Colonic mucosa (tissue), 4 donors: ENCODE measurements around the gene CHRNA9. TPM values are rescaled to one million over a fixed set of nuclear protein-coding genes. Genes with fewer than 3 reads are reported as not detected.
"Not testable (repeated sequence)": the region's sequence is repeated elsewhere in the genome, so short reads cannot be mapped to it uniquely, and the experiment has no call there.

Source experiments
- DNase-seq: peaks from one replicate; pipeline ENCODE4 v3.0.0-alpha.2; 2020
- H3K27ac ChIP-seq: fragments of 200-600 bp; one replicate; pipeline ENCODE4 v1.8.0; 2021
- H3K27me3 ChIP-seq: fragments of 200-600 bp; one replicate; pipeline ENCODE4 v1.8.0; 2021
- H3K36me3 ChIP-seq: fragments of 200-600 bp; one replicate; pipeline ENCODE4 v1.8.0; 2021
- H3K4me1 ChIP-seq: fragments of 200-600 bp; one replicate; pipeline ENCODE4 v1.8.0; 2021; ENCODE audit warnings: mild to moderate bottlenecking
- H3K4me3 ChIP-seq: fragments of 200-600 bp; one replicate; pipeline ENCODE4 v1.8.0; 2021
- H3K9ac ChIP-seq, 2 donors: one replicate each; pipeline ENCODE4 v1.7.0; 2013; ENCODE audit warnings: control low read depth in 2 of 2, low read depth in 2 of 2, low read length in 2 of 2
- H3K9me3 ChIP-seq: fragments of 200-600 bp; one replicate; pipeline ENCODE4 v1.8.0; 2021
- intact Hi-C: fragments of 100-400 bp; cut with DNase I; formaldehyde crosslinking; loops from one replicate; pipeline ENCODE4 v1.14.1; 2022
- total RNA-seq, 2 donors: library from RNA; stranded (reverse); fragmentation: NEBNext Ultra II Directional in 1 of 2; extraction: Animal tissue kit (Norgen Biotek cat#: 25700) in 1 of 2; gene quantifications; one replicate each; pipeline ENCODE4 v1.2.1, GENCODE V29; 2021
- TF ChIP-seq, protein P1 (sequence below): fragments of 200-600 bp; IDR thresholded peaks from one replicate; pipeline ENCODE4 v1.8.0; 2022; ENCODE audit warnings: antibody characterized with exemption, mild to moderate bottlenecking
- donor health status: healthy.
- donor health status: DM: no; HTN: no; CAD: no.
- donor health status: DM: no; HTN: no; CAD: no.

Gene CHRNA9, protein sequence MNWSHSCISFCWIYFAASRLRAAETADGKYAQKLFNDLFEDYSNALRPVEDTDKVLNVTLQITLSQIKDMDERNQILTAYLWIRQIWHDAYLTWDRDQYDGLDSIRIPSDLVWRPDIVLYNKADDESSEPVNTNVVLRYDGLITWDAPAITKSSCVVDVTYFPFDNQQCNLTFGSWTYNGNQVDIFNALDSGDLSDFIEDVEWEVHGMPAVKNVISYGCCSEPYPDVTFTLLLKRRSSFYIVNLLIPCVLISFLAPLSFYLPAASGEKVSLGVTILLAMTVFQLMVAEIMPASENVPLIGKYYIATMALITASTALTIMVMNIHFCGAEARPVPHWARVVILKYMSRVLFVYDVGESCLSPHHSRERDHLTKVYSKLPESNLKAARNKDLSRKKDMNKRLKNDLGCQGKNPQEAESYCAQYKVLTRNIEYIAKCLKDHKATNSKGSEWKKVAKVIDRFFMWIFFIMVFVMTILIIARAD
- total RNA-seq, result not detected

DNA sequence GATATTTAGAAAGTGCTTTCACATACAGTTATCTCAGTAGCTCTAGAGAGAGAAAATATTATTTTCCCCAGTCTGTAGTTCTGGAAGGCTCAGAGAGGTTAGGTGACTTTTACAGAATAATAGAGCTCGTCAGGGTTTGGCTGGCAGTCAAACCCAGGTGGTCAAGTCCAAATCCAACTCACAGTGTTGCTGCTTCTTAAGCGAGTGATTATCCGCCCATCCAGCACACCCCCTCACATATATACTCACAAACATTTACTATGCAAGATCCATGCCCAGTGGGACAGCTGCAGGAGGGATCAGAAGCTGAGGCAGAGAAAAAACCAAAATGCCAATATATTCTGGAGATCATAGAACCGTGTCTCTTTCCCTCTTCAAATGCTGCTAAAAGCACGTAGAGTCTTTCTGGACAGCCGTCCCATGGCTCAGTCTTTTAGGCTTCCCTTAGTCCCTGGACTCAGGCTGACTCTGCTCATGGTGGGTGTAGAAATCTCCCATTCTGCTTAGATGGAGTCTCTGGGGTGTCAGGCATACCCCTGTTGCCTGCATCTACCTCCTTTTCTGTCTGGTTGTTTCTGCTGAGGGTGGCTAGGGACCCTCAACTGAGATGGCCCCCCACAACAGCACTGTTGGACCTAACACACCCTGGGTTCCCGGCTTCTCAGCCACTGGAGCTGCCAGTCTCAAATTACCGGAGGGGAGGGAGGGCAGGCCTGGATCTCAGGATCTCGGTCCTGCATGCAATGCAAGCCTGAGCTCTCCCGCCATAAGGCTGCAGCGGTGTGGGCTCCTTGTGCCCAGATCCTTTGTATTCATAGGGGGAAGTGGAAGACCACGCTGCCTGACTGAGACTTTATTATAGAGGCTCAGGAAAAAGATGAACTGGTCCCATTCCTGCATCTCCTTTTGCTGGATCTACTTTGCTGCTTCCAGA lies at the start of gene CHRNA9:
TSS of gene CHRNA9 (plus strand) at position 743 of the 934 bp plus-strand sequence. CDS start at position 878, 135 bp downstream.
- Histone ChIP-seq H3K27ac (no peak within 1 kb of the TSS), H3K36me3 (no peaks in the 10 kb centered on the region), H3K4me1 (no peaks in the 10 kb centered on the region), H3K27me3 (no peaks in the 10 kb centered on the region), H3K9ac (no peak within 1 kb of the TSS), H3K4me3 (no peak within 1 kb of the TSS), H3K9me3 (no peaks in the 10 kb centered on the region)
- TF ChIP-seq, protein P1, sequence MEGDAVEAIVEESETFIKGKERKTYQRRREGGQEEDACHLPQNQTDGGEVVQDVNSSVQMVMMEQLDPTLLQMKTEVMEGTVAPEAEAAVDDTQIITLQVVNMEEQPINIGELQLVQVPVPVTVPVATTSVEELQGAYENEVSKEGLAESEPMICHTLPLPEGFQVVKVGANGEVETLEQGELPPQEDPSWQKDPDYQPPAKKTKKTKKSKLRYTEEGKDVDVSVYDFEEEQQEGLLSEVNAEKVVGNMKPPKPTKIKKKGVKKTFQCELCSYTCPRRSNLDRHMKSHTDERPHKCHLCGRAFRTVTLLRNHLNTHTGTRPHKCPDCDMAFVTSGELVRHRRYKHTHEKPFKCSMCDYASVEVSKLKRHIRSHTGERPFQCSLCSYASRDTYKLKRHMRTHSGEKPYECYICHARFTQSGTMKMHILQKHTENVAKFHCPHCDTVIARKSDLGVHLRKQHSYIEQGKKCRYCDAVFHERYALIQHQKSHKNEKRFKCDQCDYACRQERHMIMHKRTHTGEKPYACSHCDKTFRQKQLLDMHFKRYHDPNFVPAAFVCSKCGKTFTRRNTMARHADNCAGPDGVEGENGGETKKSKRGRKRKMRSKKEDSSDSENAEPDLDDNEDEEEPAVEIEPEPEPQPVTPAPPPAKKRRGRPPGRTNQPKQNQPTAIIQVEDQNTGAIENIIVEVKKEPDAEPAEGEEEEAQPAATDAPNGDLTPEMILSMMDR, result no peak
- DNase-seq, result no peak
- intact Hi-C loops, result no loop called here

DNA sequence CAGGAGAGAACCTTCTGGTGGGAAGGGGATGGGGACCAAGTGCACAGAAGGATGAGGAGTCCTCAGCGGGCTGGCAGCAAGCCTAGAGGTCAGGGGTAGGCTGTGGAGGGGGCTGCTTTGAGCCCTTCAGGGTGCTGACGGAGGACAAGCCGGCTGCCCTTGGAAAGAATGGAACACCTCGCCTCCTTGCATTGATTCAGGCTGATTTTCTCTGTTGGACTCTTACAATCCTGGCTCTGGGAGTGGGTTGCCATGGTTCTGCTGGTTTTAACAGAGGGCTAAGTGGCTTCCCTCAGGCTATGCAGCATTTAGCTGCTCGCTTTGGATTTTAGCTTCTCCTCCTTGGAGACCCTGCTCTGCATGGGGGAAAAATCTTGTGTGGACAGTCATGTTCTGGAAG lies 49.4 kb upstream of the CHRNA9 start:
- intact Hi-C loops, result no loop called here
- H3K4me1 ChIP-seq, result no peaks in the 10 kb centered on the region
- H3K4me3 ChIP-seq, result no peak overlapping the region
- no peaks in the 10 kb centered on the region for H3K36me3 ChIP-seq
- no peak for DNase-seq
- H3K9ac ChIP-seq, result no peak overlapping the region
- H3K27me3 ChIP-seq, result no peaks in the 10 kb centered on the region
- no peaks in the 10 kb centered on the region for H3K9me3 ChIP-seq
- TF ChIP-seq, protein P1, result no peak
- H3K27ac ChIP-seq, result no peak overlapping the region

DNA sequence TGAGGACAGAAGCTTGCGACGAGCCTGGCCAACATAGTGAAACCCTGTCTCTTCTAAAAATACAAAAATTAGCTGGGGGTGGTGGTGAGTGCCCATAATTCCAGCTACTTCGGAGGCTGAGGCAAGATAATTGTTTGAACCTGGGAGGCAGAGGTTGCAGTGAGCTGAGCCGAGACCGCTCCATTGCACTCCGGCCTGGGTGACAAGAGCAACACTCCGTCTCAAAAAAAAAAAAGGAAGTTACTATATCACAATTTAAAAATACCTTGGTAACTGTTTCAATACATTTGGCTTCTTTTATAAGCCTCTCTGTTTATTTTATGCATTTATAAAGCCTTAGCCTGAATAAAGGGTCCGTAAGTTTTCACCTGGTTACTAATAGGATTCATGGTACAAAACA lies 46.6 kb upstream of the CHRNA9 start:
- Histone ChIP-seq H3K27me3 (no peaks in the 10 kb centered on the region), H3K27ac (no peak overlapping the region), H3K4me3 (no peak overlapping the region), H3K4me1 (no peaks in the 10 kb centered on the region), H3K36me3 (no peaks in the 10 kb centered on the region), H3K9ac (no peak overlapping the region), H3K9me3 (no peaks in the 10 kb centered on the region)
- no peak for DNase-seq
- intact Hi-C loops, result no loop called here
- TF ChIP-seq, protein P1, result no peak

DNA sequence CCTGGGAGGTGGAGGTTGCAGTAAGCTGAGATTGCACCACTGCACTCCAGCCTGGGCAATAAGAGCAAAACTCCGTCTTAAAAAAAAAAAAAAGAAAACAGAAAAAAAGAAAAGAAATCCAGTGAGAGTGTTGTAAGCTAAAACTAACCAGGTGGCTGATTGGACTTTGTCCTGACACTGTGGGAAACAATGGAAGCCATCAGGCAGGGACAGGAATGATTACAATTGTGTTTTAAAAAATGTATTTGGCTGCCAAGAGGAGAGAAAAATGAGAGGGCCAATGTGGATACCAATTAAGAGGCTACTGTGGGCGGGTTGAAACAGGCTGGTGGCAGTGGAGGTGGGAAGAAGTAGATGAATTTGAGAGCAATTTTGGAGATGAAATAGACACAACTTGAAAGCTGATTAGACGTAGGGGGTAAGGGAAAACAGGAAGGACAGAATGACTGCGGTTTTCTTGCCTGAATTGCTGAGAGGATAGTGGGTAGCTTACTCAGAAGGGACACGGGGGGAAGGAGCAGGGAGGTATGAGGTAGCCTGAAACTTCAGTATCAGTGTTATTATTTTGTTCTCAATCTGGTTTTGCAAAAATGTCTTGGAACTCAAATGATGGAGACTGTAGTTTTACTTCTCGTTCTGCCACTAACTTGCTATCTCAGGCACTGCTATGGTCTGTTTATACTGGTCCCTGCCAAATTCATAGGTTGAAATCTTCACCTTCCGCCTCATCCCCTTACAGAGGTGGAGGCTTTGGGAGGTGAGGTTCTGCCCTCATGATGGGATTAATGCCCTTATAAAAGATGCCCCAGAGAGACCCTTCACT lies 45.6 kb upstream of the CHRNA9 start:
- Histone ChIP-seq H3K27me3 (no peaks in the 10 kb centered on the region), H3K27ac (no peak overlapping the region), H3K9ac (no peak overlapping the region), H3K4me1 (no peaks in the 10 kb centered on the region), H3K36me3 (no peaks in the 10 kb centered on the region), H3K9me3 (no peaks in the 10 kb centered on the region), H3K4me3 (no peak overlapping the region)
- TF ChIP-seq, protein P1, result no peak
- DNase-seq, result no peak
- intact Hi-C loops, result no loop called here

DNA sequence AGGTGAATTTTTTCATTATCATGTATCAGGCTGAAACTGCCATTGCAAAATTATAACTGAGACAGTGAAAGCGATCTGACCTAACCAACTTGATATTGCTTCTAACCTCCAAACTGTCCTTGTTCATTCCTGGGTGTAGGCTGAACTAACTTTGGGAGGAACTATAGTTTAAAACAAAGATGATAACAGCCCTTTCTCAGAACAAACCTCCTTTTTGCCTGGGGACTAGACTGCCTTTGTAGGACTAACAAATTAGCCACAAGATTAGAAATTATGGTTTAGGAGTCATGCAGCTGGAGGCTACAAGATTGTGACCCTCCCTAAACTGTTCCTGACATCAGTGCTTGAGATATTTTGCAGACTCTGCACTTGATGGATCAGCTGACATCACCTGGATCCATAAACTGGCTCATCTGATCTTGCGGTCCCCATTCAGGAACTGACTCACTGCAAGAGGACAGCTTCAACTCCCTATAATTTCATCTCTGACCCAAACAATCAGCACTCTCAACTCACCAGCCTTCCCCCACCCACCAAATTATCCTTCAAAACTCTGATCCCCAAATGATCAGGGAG lies 44.4 kb upstream of the CHRNA9 start:
- intact Hi-C loops, H3K4me1 ChIP-seq, H3K36me3 ChIP-seq, H3K27ac ChIP-seq, DNase-seq, H3K9me3 ChIP-seq, H3K4me3 ChIP-seq, H3K9ac ChIP-seq, H3K27me3 ChIP-seq: not testable (repeated sequence)
